Limb (tissue), 2 donors: ENCODE results near the gene KRTAP2-4.
"Not testable (repeated sequence)": the region's sequence is repeated elsewhere in the genome, so short reads cannot be mapped to it uniquely, and the experiment has no call there.

Experiments used
- DNase-seq, 2 donors: peaks; one replicate each; pipeline ENCODE4 v3.0.0-alpha.2; 2016; ENCODE audit errors: extremely low spot score in 2 of 2

Gene KRTAP2-4

GRCh38 chr17:41065829-41066624 is at the start of gene KRTAP2-4:
KRTAP2-4 (minus strand) TSS chr17:41065879; CDS start chr17:41065845, 34 bp downstream.
- no peak for DNase-seq

GRCh38 chr17:41111151-41111885 is 45.6 kb upstream of the KRTAP2-4 start:
- no peak for DNase-seq

- DNase-seq = not testable (repeated sequence)
These were observed 43.2 kb upstream of the KRTAP2-4 start for GRCh38 chr17:41108728-41109386.

- no peak for DNase-seq
These were observed 42.3 kb upstream of the KRTAP2-4 start for GRCh38 chr17:41107941-41108450.

GRCh38 chr17:41105347-41105746 is 39.7 kb upstream of the KRTAP2-4 start, which contains the start of gene KRTAP4-9:
KRTAP4-9 (plus strand) TSS chr17:41105389; CDS start chr17:41105389, 0 bp downstream.
- DNase-seq = not testable (repeated sequence)

- DNase-seq = not testable (repeated sequence)
These were observed 38.8 kb upstream of the KRTAP2-4 start for GRCh38 chr17:41104386-41105038.

- no peak for DNase-seq
These were observed 38.2 kb upstream of the KRTAP2-4 start for GRCh38 chr17:41103896-41104295.

- DNase-seq = no peak
These were observed 36.0 kb upstream of the KRTAP2-4 start, which contains the start of gene KRTAP4-16 for GRCh38 chr17:41101586-41102259. KRTAP4-16 (minus strand) TSS chr17:41102209; CDS start chr17:41102209, 0 bp downstream.

- not testable (repeated sequence) for DNase-seq
These were observed 34.2 kb upstream of the KRTAP2-4 start for GRCh38 chr17:41099682-41100480.

- DNase-seq = no peak
These were observed 32.8 kb upstream of the KRTAP2-4 start for GRCh38 chr17:41098481-41098880.

GRCh38 chr17:41098042-41098441 is 32.4 kb upstream of the KRTAP2-4 start, which contains the start of gene KRTAP4-8:
KRTAP4-8 (minus strand) TSS chr17:41098142; CDS start chr17:41098084, 58 bp downstream.
- DNase-seq = no peak

- DNase-seq = no peak
These were observed 30.4 kb upstream of the KRTAP2-4 start for GRCh38 chr17:41096055-41096454.

GRCh38 chr17:41088760-41089352 is 23.2 kb upstream of the KRTAP2-4 start:
- DNase-seq = not testable (repeated sequence)

GRCh38 chr17:41084100-41084856 is 18.6 kb upstream of the KRTAP2-4 start, which contains the start of gene KRTAP4-7:
KRTAP4-7 (plus strand) TSS chr17:41084150; CDS start chr17:41084207, 57 bp downstream.
- not testable (repeated sequence) for DNase-seq

- DNase-seq = not testable (repeated sequence)
These were observed 17.7 kb upstream of the KRTAP2-4 start for GRCh38 chr17:41083427-41083826.

- DNase-seq = no peak
These were observed 16.9 kb upstream of the KRTAP2-4 start for GRCh38 chr17:41082626-41083025.

- DNase-seq = no peak
These were observed 11.1 kb upstream of the KRTAP2-4 start for GRCh38 chr17:41076788-41077187.

GRCh38 chr17:41073676-41074075 is 8.0 kb upstream of the KRTAP2-4 start:
- no peak for DNase-seq
